ENCODE results near the gene RNU2-1. TPM values are rescaled to one million over a fixed set of nuclear protein-coding genes. Genes with fewer than 3 reads are reported as not detected.
A peak's percentile ranks its signal among the peaks of the same experiment; 100 is the strongest.

Gene RNU2-1
- total RNA-seq, 2 donors from 2014 or later: 3,257 to 3,900 TPM

DNA sequence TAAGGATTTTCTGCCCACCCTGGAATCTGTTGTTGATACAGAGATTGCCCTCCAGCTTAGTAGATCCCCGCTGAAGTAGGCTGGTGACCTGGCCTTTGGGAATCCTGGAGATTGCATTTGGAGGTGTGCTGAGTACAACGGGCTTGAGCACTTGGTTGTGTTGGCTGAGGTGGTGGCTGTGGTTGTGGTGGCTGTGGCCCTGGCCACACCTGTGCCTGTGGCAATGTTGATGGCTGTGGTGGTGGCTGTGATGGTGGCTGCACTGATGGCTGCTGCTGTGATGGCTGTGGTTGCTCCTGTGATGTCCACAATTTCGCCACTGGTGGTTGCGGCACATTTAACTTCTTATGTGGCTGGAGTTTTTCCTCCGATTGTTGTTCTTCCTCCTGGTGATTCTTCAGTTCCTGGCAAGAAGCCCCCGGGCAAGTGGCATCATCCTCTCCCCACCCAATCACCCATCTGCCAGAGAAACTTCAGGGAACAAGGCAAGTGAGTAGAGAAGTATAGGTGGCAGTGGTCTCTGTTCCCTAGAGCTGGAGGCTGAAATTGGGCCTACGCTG, 9.6 kb downstream of the RNU2-1 start:
- Mint-ChIP-seq H3K4me1 (ENCODE audit: low read depth in 2 of 2) (peaks cover 6 to 13% of the 10 kb centered on the region in 2 donors), H3K36me3 (no peaks in the 10 kb centered on the region), H3K9me3 (no peaks in the 10 kb centered on the region), H3K27me3 (no peaks in the 10 kb centered on the region), H3K27ac (peak overlapping the region; percentile 42 to 59), H3K4me3 (peak overlapping the region; percentile 10)
- DNase-seq (ENCODE audit: low spot score): no peak
- ATAC-seq: no peak

DNA sequence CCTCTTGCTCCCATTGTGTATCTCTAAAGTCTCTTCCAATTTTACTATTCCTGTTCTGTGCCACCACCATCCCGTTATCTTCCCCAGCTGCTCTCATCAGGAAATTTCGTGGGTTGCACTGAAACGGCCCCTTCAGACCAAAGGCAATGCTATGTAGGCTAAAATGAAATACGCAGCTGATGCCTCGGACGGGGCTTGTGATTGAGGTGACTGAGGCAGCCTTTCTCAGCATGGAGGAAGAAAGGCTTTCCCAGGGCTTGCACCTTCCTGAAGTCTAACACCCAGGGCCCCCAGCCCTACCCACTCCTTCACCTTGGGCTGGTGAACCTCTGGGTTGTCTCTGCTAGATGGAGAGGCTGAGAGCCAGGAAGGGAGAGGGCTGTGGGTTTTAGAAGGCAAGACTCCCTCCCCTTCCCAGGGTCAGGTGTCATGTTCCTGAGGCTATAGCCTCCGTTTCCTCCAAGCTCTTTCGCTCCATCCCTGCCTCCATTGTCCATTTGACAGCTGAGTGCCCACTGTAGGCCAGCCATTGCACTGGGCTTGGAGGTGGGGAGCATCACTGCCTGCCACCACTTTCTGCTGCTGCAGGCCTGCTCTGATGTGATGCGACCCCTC, 13.2 kb downstream of the RNU2-1 start:
- H3K4me1 Mint-ChIP-seq (ENCODE audit: low read depth in 2 of 2): peaks cover 6 to 23% of the 10 kb centered on the region in 2 donors
- no peaks in the 10 kb centered on the region for H3K27me3 Mint-ChIP-seq
- peak overlapping the region in 1 of 2 donors; percentile 24 for H3K27ac Mint-ChIP-seq
- no peak for DNase-seq (ENCODE audit: low spot score)
- ATAC-seq: no peak
- H3K36me3 Mint-ChIP-seq: no peaks in the 10 kb centered on the region
- no peaks in the 10 kb centered on the region for H3K9me3 Mint-ChIP-seq
- no peak overlapping the region for H3K4me3 Mint-ChIP-seq

DNA sequence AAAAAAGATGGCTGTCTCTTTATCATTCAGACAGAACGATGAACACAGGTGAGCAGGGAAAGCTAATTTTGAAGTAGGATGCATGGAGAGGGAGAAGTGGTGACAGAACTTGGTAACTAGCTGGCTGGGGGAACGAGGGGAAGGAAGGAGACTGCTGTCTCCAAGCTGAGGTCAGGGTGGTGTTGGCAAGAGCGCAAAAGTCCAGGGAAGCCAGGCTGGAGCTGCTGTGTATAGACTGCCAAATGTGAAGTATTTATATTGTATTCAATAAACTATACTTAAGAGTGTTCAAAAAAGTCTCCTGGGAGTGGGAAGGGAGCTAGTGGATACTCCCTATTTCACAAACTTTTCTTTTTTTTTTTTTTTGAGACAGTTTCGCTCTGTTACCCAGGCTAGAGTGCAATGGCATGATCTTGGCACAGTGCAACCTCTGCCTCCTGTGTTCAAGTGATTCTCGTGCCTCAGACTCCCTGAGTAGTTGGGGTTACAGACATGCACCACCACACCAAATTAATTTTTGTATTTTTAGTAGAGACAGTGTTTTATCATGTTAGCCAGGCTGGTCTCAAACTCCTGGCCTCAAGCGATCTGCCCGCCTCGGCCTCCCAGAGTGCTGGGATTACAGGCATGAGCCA, 13.9 kb downstream of the RNU2-1 start:
- Mint-ChIP-seq H3K27ac (peak overlapping the region in 1 of 2 donors; percentile 24), H3K36me3 (no peaks in the 10 kb centered on the region), H3K4me1 (ENCODE audit: low read depth in 2 of 2) (peaks cover 6 to 23% of the 10 kb centered on the region in 2 donors), H3K9me3 (no peaks in the 10 kb centered on the region), H3K4me3 (no peak overlapping the region), H3K27me3 (no peaks in the 10 kb centered on the region)
- ATAC-seq: no peak
- no peak for DNase-seq (ENCODE audit: low spot score)

DNA sequence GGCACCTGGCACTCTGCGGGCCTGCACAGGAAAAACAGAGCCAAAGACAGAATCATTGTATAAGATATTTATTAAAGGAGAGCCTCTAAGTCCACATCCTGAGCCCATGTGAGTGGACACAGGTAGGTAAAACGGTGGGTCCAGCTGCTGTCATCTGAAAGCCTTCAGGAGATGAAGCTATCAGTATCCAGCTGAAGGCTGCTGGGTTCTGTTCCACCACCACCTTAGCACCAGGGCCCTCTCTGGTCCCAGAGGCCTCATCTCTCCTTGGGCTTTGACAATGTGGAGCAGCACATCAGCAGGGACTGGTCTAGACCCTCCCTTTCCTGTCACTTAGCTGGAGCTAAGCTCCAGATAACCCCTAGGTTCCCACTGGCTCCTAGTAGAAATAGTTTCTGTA, 14.8 kb downstream of the RNU2-1 start:
- Mint-ChIP-seq H3K9me3 (no peaks in the 10 kb centered on the region), H3K4me1 (ENCODE audit: low read depth in 2 of 2) (peaks cover 0 to 16% of the 10 kb centered on the region in 2 donors), H3K4me3 (no peak overlapping the region), H3K27me3 (no peaks in the 10 kb centered on the region), H3K27ac (no peak overlapping the region), H3K36me3 (no peaks in the 10 kb centered on the region)
- DNase-seq (ENCODE audit: low spot score): no peak
- ATAC-seq: no peak

- Mint-ChIP-seq H3K4me1 (ENCODE audit: low read depth in 2 of 2) (peaks cover 12 to 24% of the 10 kb centered on the region in 2 donors), H3K4me3 (no peak overlapping the region), H3K36me3 (no peaks in the 10 kb centered on the region), H3K9me3 (no peaks in the 10 kb centered on the region), H3K27me3 (no peaks in the 10 kb centered on the region), H3K27ac (peak overlapping the region; percentile 39 to 60)
- DNase-seq (ENCODE audit: low spot score) (no peak), ATAC-seq (no peak)
These were observed 16.1 kb downstream of the RNU2-1 start for GRCh38 chr17:43217614-43218087.

- no peaks in the 10 kb centered on the region for H3K9me3 Mint-ChIP-seq
- H3K4me1 Mint-ChIP-seq (ENCODE audit: low read depth in 2 of 2): peaks cover 19 to 31% of the 10 kb centered on the region in 2 donors
- H3K36me3 Mint-ChIP-seq: no peaks in the 10 kb centered on the region
- H3K27ac Mint-ChIP-seq: no peak overlapping the region
- no peak for DNase-seq (ENCODE audit: low spot score)
- no peak for ATAC-seq
- H3K4me3 Mint-ChIP-seq: no peak overlapping the region
- no peaks in the 10 kb centered on the region for H3K27me3 Mint-ChIP-seq
These were observed 16.8 kb downstream of the RNU2-1 start for GRCh38 chr17:43216762-43217613.

GRCh38 chr17:43216369-43216761, 17.4 kb downstream of the RNU2-1 start:
- no peak for DNase-seq (ENCODE audit: low spot score)
- Mint-ChIP-seq H3K9me3 (no peaks in the 10 kb centered on the region), H3K27me3 (no peaks in the 10 kb centered on the region), H3K36me3 (no peaks in the 10 kb centered on the region), H3K4me3 (no peak overlapping the region), H3K27ac (no peak overlapping the region), H3K4me1 (ENCODE audit: low read depth in 2 of 2) (peaks cover 20 to 33% of the 10 kb centered on the region in 2 donors)
- ATAC-seq: no peak

DNA sequence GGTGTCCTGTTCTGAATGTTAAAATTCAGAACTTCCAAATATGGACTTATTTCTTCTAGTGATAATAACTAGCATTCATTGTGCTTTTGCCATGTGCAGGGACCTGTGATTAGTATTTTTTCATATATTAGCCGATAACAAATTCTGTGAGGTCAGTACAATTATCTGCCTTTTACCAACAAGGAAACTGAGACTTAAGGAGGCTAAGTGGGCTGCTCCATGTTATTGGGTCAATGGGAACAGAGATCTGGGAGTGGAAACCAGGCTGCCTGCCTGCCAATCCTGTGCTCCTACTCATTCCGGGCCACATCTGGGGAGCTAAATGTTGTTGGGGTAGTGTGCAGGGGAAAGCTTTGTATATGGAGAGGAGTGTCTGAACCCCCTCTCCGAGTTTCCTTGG, 18.4 kb downstream of the RNU2-1 start:
- Mint-ChIP-seq H3K27me3 (no peaks in the 10 kb centered on the region), H3K9me3 (no peaks in the 10 kb centered on the region), H3K4me1 (ENCODE audit: low read depth in 2 of 2) (peaks cover 29 to 36% of the 10 kb centered on the region in 2 donors), H3K27ac (no peak overlapping the region), H3K36me3 (no peaks in the 10 kb centered on the region), H3K4me3 (no peak overlapping the region)
- DNase-seq (ENCODE audit: low spot score) (no peak), ATAC-seq (no peak)

DNA sequence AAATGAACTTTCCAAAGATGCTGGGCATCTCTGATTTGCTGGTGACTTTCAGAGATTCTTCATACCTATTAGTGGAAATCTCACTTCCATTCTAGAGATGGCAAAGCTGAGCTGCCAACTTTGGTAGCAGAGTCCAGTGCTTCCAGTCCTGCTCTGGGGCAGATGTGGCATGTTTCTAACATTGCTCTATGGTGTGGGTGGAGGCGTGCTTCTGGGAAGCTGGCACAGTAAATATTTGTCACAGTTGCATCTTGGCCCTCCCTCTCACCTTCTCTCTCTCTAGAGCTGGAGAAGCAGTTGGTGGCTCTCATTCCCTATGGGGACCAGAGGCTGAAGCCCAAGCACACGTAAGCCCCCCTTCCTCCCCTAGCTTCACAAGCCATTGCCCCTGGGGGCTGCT, 20.2 kb downstream of the RNU2-1 start:
- Mint-ChIP-seq H3K27ac (peak overlapping the region; percentile 53 to 99), H3K4me1 (ENCODE audit: low read depth in 2 of 2) (peaks cover 29 to 33% of the 10 kb centered on the region in 2 donors), H3K4me3 (peak overlapping the region; percentile 95), H3K36me3 (no peaks in the 10 kb centered on the region), H3K9me3 (no peaks in the 10 kb centered on the region), H3K27me3 (no peaks in the 10 kb centered on the region)
- DNase-seq (ENCODE audit: low spot score) (no peak), ATAC-seq (no peak)

GRCh38 chr17:43212641-43213490, 20.9 kb downstream of the RNU2-1 start:
- peak overlapping the region; percentile 95 for H3K4me3 Mint-ChIP-seq
- no peaks in the 10 kb centered on the region for H3K36me3 Mint-ChIP-seq
- ATAC-seq (no peak), DNase-seq (ENCODE audit: low spot score) (no peak)
- H3K27me3 Mint-ChIP-seq: no peaks in the 10 kb centered on the region
- H3K4me1 Mint-ChIP-seq (ENCODE audit: low read depth in 2 of 2): peaks cover 29 to 31% of the 10 kb centered on the region in 2 donors
- no peaks in the 10 kb centered on the region for H3K9me3 Mint-ChIP-seq
- peak overlapping the region; percentile 96 to 99 for H3K27ac Mint-ChIP-seq

DNA sequence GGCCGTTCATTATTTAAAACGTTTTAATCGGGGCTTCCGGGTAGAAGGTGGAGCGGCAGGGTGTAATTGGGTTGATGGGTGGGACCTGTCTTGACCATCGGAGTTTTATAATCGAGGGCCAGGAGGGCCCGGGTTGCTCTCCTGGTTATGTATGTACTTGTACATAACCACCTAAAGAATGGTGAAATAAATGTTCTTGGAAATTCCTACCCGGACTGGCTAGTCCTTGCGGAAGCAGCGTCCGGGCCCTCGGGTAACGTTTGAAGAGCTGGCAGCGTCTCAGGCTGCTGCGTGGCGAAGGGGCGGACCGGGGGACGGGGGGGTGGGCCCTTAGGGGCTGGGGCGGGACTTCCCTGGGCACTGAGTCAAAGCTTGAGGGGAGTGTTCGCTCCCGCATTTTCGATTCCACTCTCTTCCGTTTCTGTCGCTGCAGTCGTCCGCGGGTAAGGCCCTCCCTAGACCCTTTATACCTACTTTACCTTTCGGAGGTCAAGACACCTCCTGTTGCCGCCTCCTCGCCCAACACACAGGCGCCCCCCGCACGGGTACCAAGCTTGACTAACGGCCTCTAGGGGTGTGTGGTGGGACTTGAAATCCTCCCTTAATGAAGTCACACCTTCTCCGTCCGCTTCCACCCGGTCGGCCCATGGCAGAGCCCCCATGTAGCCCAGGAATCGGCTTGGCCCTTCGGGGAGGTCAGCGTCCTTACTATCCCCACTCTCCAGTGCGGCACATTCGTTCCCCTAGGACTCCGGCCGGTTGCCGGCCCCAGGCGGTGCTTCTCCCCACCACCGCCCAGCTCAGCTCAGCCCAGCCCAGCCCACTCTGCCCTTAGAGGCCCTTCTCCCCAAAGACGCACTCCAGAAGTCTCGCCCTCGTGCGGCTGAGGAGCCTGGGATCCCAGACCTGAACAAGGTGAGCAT, 22.0 kb downstream of the RNU2-1 start, which contains the start of gene TMEM106A:
TMEM106A (plus strand) TSS at position 396 of the 923 bp plus-strand sequence. CDS start 1,167 bp downstream, outside the sequence.
- DNase-seq (ENCODE audit: low spot score) (peak; percentile 87), ATAC-seq (peak; percentile 94 to 96)
- Mint-ChIP-seq H3K4me1 (ENCODE audit: low read depth in 2 of 2) (peaks cover 28 to 29% of the 10 kb centered on the region in 2 donors), H3K4me3 (peak within 1 kb of the TSS; percentile 95), H3K27ac (peak within 1 kb of the TSS; percentile 96 to 99), H3K36me3 (no peaks in the 10 kb centered on the region), H3K9me3 (no peaks in the 10 kb centered on the region), H3K27me3 (no peaks in the 10 kb centered on the region)

DNA sequence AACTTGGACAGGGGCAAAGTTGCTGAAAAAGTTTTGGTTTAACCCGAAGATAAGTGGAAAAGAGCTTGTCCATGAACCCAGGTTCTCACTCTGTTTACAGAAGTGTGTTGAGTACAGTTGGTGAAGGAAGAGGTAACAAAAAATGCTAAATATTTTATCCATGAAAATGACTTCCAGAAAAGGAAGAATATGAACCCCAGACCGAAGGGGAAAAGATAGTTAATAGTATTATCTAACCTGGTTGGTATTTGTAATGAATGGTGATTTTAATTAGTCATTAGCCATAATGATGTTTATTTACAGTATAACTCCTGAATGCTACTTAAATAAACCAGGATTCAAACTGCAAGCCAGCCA, 22.7 kb downstream of the RNU2-1 start:
- peak overlapping the region; percentile 95 for H3K4me3 Mint-ChIP-seq
- H3K27me3 Mint-ChIP-seq: no peaks in the 10 kb centered on the region
- no peak for ATAC-seq
- no peaks in the 10 kb centered on the region for H3K9me3 Mint-ChIP-seq
- H3K36me3 Mint-ChIP-seq: no peaks in the 10 kb centered on the region
- H3K27ac Mint-ChIP-seq: peak overlapping the region; percentile 96 to 99
- H3K4me1 Mint-ChIP-seq (ENCODE audit: low read depth in 2 of 2): peaks cover 28 to 29% of the 10 kb centered on the region in 2 donors
- no peak for DNase-seq (ENCODE audit: low spot score)
